ENCODE measurements around the gene GTPBP4.

- TF ChIP-seq, protein P1, sequence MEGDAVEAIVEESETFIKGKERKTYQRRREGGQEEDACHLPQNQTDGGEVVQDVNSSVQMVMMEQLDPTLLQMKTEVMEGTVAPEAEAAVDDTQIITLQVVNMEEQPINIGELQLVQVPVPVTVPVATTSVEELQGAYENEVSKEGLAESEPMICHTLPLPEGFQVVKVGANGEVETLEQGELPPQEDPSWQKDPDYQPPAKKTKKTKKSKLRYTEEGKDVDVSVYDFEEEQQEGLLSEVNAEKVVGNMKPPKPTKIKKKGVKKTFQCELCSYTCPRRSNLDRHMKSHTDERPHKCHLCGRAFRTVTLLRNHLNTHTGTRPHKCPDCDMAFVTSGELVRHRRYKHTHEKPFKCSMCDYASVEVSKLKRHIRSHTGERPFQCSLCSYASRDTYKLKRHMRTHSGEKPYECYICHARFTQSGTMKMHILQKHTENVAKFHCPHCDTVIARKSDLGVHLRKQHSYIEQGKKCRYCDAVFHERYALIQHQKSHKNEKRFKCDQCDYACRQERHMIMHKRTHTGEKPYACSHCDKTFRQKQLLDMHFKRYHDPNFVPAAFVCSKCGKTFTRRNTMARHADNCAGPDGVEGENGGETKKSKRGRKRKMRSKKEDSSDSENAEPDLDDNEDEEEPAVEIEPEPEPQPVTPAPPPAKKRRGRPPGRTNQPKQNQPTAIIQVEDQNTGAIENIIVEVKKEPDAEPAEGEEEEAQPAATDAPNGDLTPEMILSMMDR (IDR thresholded peaks at IDR 0.05; ENCODE audit: low read depth, low read length) = no peak
- TF ChIP-seq EZH2phosphoT487 (IDR thresholded peaks at IDR 0.05; ENCODE audit: low read depth) = no peak
Observed at GRCh38 chr10:944034-944831, 44.0 kb upstream of the GTPBP4 start.

Data from OCI-LY3 (cell line).